Activated T-cell treated with anti-CD3 and anti-CD28 coated beads, Interleukin-2, amount 50 U/mL, for 1 hour (primary cell): ENCODE measurements around the gene ZNF287.
A peak's percentile ranks its signal among the peaks of the same experiment; 100 is the strongest.
"Not testable (repeated sequence)": the region's sequence is repeated elsewhere in the genome, so short reads cannot be mapped to it uniquely, and the experiment has no call there.

Experiments
- DNase-seq: peaks from one replicate; pipeline ENCODE4 v3.0.0-alpha.2; 2020

Gene ZNF287

GRCh38 chr17:16568541-16569357 lies at the start of gene ZNF287:
TSS of gene ZNF287 (minus strand) at chr17:16569204. CDS start at chr17:16567731, 1,473 bp downstream.
- DNase-seq, result peak; percentile 93

DNA sequence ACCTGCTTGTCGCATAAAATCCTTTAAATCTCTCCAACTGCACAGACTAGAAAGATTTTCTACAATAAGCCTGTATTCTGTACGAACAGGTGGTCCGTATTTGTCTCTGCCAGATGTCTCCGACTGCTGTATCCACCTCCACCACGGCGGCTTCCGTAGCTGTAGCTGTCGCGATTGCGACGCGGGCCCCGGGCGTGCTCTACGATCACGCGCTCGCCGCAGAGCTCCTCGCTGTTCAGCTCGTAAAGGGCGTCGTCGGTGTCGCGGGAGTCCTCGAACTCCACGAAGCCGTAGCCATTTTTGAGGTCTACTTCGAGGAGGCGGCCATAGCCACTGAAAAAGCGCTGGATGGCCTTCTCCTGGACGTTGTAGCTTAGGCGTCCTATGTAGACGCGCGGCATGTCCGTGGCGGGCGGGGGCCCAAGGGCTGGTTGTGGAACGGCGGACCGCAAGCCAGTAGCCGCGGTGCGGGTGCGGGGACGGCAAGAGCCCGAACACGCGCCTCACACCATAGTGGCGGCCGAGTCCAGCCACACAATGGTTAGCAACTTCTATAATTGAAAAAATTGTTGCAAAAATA lies 48.6 kb upstream of the ZNF287 start:
- DNase-seq, result no peak

DNA sequence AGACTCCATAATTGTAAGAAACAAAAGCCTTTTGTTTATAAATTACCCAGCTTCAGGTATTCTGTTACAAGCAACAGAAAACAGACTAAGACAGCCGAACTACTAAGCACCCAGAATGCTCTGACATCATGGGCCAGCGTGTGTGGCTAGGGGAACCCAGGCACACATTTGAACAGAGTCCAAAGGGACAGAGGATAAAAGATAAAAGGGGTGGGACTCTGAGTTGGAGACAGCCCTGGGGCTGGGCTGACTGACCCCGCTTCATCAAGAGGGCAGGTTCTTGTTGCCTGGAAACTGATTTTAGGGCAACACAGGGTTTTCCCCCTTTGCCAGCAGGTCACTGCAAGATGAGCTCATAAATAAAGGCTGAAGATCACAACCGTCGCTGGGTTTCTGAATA lies 30.5 kb upstream of the ZNF287 start:
- DNase-seq, result no peak

DNA sequence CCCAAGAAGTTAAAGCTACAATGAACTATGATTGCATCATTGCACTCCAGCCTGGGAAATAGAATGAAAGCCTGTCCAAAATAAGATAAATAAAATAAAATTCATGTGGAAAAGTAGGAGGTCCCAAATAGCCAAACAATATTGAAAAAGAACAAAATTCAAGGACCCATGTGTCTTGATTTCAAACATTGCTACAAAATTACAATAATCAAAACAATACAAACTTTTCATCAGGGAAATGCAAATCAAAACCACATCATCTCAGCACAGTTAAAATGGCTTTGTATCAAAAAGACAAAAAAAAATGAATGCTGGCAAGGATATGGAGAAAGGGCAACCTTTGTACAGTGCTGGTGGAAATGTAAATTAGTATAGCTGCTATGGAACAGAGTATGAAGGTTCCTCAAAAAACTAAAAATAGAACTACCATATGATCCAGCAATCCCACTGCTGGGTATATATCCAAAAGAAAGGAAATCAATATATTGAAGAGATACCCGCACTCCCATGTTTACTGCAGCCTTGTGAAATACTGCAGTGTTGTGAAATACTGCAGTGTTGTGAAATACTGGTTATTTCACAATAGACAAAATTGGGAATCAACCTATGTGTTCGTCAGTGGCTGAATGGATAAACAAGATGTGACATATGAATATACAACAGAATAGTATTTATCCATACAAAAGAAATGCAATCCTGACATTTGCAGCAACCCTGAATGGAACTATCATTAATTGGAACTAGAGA lies 24.5 kb upstream of the ZNF287 start:
- DNase-seq, result no peak

- peak; percentile 94 for DNase-seq
Measured at GRCh38 chr17:16589097-16589969, 20.3 kb upstream of the ZNF287 start.

DNA sequence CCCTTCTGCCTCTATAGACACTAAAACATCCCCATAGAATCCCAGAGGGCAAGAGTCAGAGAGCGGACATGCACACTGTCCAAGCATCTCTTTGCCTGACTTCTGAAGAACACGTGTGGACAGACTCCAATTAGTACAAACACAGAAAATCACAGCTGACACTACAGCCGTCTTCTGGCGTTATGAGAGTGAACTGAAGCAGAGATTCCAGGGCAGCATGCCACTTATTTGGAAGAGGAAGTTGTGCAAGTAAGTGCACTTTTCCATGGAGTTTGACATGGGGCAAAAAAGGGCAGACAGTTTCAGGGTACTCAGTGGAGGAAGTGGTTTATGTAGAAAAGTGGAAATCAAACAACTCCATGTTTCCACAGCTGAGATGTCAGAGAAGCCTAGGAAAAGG lies 16.8 kb upstream of the ZNF287 start:
- DNase-seq, result no peak

DNA sequence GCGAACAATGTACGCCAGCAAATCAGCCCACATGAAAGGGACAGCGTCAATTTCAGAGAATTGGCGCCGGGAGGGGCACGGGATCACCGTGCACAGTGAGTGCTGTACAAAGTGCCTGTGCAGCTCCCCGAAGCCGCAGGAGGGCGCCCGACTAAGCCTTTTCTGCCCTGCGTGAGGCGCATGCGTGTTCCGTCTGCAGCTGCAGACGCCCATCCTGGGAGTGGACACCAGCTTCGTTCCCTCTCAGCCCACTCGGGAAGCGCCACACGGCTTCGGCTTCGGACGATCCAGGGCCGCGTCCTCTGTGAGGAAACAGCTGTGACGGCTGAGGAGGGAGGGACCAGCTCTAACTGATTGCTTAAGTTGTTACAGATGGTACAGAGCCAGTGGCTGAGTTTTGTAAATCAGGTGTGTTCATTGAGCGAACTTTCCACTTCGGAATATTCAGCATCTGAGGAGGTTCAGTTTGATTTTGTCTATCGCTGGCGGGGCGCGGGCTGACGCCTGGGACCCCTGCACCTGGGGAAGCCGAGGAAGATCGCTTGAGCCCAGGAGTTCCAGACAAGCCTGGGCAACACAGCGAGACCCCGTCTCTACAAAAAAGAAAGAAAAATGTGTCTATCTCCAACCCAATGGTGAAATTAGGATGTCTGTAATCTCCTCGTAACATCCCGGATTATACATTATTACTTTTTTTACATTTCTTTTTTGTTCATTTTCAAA lies 15.4 kb upstream of the ZNF287 start:
- DNase-seq, result peak; percentile 94

GRCh38 chr17:16583781-16584180 lies 14.8 kb upstream of the ZNF287 start:
- DNase-seq, result peak; percentile 44

DNA sequence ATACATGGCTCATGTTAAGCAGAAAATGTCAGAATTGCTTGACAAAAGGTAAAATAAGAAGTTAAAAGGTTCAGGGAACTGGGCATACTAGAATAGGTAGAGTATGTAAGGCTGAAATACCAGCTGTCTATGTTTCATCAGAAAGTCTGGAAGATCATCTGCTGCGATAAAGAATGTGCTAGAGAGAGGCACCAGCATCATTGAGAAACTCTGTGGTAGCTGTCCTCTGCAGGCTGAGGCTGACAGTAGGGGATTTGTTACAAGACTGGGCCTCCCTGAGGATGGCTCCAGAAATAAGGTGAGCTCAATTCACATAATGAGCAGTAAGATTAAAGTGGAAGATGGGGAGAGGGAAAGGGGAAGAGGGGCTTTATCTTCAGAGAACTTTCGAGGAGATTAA lies 4.5 kb upstream of the ZNF287 start:
- DNase-seq, result no peak

- no peak for DNase-seq
Measured at GRCh38 chr17:16569358-16569712, 331 bp upstream of the ZNF287 start.

GRCh38 chr17:16552637-16553045 lies 16.4 kb downstream of the ZNF287 start:
- no peak for DNase-seq

DNA sequence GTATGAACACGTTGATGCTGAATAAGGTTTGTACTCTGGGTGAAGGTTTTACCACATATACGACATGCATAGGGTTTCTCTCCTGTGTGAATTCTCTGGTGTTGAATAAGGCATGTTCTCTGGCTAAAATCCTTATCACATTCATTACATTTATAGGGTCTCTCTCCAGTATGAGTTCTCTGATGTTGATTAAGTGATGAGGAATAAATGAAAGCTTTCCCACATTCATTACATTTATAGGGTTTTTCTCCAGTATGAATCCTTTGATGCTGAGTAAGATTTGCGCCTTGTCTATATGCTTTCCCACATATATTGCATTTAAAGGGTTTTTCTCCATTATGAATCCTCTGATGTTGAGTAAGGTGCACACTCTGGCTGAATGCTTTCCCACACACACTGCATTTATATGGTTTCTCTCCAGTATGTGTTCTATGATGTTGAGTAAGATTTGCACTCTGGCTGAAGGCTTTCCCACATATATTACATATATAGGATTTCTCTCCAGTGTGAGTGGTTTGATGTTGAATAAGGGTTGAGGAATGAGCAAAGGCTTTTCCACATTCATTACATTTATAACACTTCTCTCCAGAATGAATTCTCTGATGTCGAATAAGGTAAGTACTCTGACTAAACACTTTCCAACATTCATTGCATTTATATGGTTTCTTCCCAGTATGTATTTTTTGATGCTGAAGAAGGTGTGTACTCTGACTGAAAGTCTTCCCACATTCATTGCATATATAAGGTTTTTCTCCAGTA lies 16.9 kb downstream of the ZNF287 start:
- DNase-seq, result no peak

GRCh38 chr17:16537130-16537458 lies 31.9 kb downstream of the ZNF287 start:
- no peak for DNase-seq

GRCh38 chr17:16534236-16534635 lies 34.8 kb downstream of the ZNF287 start:
- DNase-seq, result no peak

- DNase-seq, result no peak
Measured at GRCh38 chr17:16529906-16530305, 39.1 kb downstream of the ZNF287 start.

- DNase-seq, result no peak
Measured at GRCh38 chr17:16527298-16527697, 41.7 kb downstream of the ZNF287 start.

- DNase-seq, result not testable (repeated sequence)
Measured at GRCh38 chr17:16525556-16525955, 43.4 kb downstream of the ZNF287 start.

DNA sequence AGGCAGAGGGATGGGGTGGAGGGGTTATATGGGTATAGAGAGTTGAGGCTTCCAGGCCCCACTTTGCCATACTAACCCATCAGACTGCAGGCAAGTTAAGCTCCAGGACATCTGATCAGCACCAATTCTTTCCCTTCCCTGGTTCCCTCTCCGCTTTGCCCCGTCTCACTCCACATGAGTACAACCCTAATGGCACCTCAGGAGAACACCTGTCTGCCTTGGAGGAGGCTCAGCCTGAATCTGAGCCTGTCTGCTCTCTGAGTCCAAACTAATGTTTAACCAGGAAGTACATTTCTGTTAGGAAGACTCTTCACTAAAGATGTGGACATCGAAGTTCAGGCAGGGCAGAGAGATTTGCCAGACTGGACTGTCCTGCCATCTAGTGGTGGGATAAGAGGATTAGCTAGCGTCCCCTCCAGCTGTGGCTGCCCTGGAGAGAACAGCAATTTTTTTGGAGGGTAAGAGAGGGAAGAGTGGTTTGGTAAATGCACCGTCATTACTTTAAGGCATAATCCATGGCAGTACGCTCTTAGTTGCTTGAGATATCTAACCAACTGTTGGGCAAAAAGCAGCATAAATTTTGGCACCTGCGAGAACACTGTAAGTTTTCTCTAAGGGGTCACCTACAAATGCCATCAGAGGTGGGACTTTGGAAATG lies 47.8 kb downstream of the ZNF287 start:
- peak; percentile 50 for DNase-seq

- no peak for DNase-seq
Measured at GRCh38 chr17:16519021-16519420, 50.0 kb downstream of the ZNF287 start.

GRCh38 chr17:16517477-16517876 lies 51.5 kb downstream of the ZNF287 start:
- no peak for DNase-seq

- no peak for DNase-seq
Measured at GRCh38 chr17:16516594-16517051, 52.4 kb downstream of the ZNF287 start.
